ENCODE results near the gene KCNJ6.
"Not testable (repeated sequence)": the region's sequence is repeated elsewhere in the genome, so short reads cannot be mapped to it uniquely, and the experiment has no call there.

KCNJ6 gene

GRCh38 chr21:37601027-37601426, 315.2 kb downstream of the KCNJ6 start:
- DNase-seq (ENCODE audit: low spot score), result no peak

GRCh38 chr21:37595944-37596343, 320.3 kb downstream of the KCNJ6 start:
- no peak for DNase-seq (ENCODE audit: low spot score)

- DNase-seq (ENCODE audit: low spot score), result no peak
Observed at GRCh38 chr21:37594472-37594951, 321.7 kb downstream of the KCNJ6 start.

- DNase-seq (ENCODE audit: low spot score), result no peak
Observed at GRCh38 chr21:37593740-37594471, 322.4 kb downstream of the KCNJ6 start.

- DNase-seq (ENCODE audit: low spot score), result no peak
Observed at GRCh38 chr21:37593015-37593414, 323.2 kb downstream of the KCNJ6 start.

- no peak for DNase-seq (ENCODE audit: low spot score)
Observed at GRCh38 chr21:37592496-37592895, 323.8 kb downstream of the KCNJ6 start.

GRCh38 chr21:37591994-37592393, 324.3 kb downstream of the KCNJ6 start:
- DNase-seq (ENCODE audit: low spot score), result not testable (repeated sequence)

- DNase-seq (ENCODE audit: low spot score), result not testable (repeated sequence)
Observed at GRCh38 chr21:37590836-37591235, 325.4 kb downstream of the KCNJ6 start.

GRCh38 chr21:37588644-37589043, 327.6 kb downstream of the KCNJ6 start:
- not testable (repeated sequence) for DNase-seq (ENCODE audit: low spot score)

- no peak for DNase-seq (ENCODE audit: low spot score)
Observed at GRCh38 chr21:37587635-37588177, 328.6 kb downstream of the KCNJ6 start.

- DNase-seq (ENCODE audit: low spot score), result no peak
Observed at GRCh38 chr21:37587203-37587602, 329.1 kb downstream of the KCNJ6 start.

GRCh38 chr21:37582590-37582989, 333.7 kb downstream of the KCNJ6 start:
- no peak for DNase-seq (ENCODE audit: low spot score)

- DNase-seq (ENCODE audit: low spot score), result no peak
Observed at GRCh38 chr21:37580666-37581065, 335.6 kb downstream of the KCNJ6 start.

GRCh38 chr21:37579356-37579755, 336.9 kb downstream of the KCNJ6 start:
- no peak for DNase-seq (ENCODE audit: low spot score)

- DNase-seq (ENCODE audit: low spot score), result no peak
Observed at GRCh38 chr21:37578471-37579126, 337.7 kb downstream of the KCNJ6 start.

- not testable (repeated sequence) for DNase-seq (ENCODE audit: low spot score)
Observed at GRCh38 chr21:37576929-37577328, 339.3 kb downstream of the KCNJ6 start.

GRCh38 chr21:37575580-37575979, 340.7 kb downstream of the KCNJ6 start:
- no peak for DNase-seq (ENCODE audit: low spot score)

- DNase-seq (ENCODE audit: low spot score), result no peak
Observed at GRCh38 chr21:37574751-37575150, 341.5 kb downstream of the KCNJ6 start.

- no peak for DNase-seq (ENCODE audit: low spot score)
Observed at GRCh38 chr21:37574316-37574715, 341.9 kb downstream of the KCNJ6 start.

- DNase-seq (ENCODE audit: low spot score), result no peak
Observed at GRCh38 chr21:37571442-37571841, 344.8 kb downstream of the KCNJ6 start.

GRCh38 chr21:37568916-37569315, 347.3 kb downstream of the KCNJ6 start:
- no peak for DNase-seq (ENCODE audit: low spot score)

GRCh38 chr21:37568415-37568814, 347.8 kb downstream of the KCNJ6 start:
- DNase-seq (ENCODE audit: low spot score), result no peak

Measured in pons (tissue), 1 donor.